GM12801 (cell line): ENCODE data around the gene LIPA.

ENCODE experiments used
- TF ChIP-seq, protein P1 (sequence below): IDR thresholded peaks from one replicate; pipeline ENCODE4 v1.5.1; 2011; ENCODE audit warnings: control low read depth; ENCODE audit not compliant: insufficient read length; ENCODE audit errors: extremely low read depth

The LIPA gene

DNA sequence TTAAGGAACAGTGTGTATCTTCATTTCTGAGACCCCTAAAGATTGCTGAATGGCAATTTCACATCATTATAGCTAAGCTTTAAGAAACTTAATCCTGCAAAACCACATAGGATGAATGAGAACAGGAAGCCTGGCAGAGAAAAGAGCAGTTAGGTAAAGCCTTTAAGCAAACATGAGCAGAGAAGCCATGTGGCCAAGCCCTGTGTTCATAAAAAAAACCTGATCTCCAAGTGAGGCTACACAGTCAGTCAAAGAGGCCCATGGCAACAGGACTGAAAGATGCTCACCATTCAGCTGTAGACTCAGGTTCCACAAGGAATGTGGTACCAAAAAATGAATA is 9.3 kb downstream of the LIPA start:
- TF ChIP-seq, protein P1, sequence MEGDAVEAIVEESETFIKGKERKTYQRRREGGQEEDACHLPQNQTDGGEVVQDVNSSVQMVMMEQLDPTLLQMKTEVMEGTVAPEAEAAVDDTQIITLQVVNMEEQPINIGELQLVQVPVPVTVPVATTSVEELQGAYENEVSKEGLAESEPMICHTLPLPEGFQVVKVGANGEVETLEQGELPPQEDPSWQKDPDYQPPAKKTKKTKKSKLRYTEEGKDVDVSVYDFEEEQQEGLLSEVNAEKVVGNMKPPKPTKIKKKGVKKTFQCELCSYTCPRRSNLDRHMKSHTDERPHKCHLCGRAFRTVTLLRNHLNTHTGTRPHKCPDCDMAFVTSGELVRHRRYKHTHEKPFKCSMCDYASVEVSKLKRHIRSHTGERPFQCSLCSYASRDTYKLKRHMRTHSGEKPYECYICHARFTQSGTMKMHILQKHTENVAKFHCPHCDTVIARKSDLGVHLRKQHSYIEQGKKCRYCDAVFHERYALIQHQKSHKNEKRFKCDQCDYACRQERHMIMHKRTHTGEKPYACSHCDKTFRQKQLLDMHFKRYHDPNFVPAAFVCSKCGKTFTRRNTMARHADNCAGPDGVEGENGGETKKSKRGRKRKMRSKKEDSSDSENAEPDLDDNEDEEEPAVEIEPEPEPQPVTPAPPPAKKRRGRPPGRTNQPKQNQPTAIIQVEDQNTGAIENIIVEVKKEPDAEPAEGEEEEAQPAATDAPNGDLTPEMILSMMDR, result no peak

DNA sequence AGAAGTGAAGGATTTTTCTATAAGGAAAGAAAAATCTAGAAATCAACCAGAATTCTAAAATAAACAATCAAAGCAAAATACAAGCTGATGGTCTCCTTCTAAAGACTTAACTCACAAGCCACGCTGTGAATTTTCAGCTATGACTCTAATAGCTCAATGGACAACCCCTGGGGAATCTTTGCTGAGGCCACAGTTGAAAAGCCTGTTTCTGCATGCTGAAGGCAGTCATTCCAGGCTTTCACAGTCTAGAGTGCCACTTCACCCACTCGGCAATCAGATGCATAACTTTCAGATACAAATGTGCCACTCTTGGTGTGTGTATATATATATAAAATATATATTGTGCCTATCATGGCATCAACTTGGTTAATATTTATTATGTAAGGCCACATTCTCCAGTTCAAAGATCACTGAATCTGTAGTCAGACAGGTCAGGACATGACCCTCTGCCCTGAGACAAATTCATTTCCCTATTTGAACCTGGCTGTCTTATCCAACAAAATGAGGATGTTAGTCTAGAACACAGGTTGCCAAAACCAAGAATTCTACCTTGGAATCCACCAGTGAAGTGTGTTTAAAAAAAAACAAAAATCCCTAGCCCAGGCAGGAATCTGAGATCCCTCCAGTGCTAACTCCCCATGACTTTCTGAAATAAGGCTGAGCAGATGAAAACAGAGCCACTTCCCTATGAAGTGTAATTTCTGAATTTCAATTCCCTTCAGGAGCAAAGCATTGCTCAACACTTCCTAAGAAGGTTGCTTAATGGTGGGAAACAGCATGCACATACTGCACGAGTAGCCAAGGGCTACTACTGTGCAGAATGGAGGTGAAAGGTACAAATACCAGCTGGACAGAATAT is 9.9 kb downstream of the LIPA start:
- TF ChIP-seq, protein P1, result no peak

GRCh38 chr10:89241026-89241425 is 10.5 kb downstream of the LIPA start:
- TF ChIP-seq, protein P1, result no peak

- TF ChIP-seq, protein P1, result no peak
Measured at GRCh38 chr10:89240519-89240918, 11.1 kb downstream of the LIPA start.

- TF ChIP-seq, protein P1, result no peak
Measured at GRCh38 chr10:89238956-89239644, 12.5 kb downstream of the LIPA start.

DNA sequence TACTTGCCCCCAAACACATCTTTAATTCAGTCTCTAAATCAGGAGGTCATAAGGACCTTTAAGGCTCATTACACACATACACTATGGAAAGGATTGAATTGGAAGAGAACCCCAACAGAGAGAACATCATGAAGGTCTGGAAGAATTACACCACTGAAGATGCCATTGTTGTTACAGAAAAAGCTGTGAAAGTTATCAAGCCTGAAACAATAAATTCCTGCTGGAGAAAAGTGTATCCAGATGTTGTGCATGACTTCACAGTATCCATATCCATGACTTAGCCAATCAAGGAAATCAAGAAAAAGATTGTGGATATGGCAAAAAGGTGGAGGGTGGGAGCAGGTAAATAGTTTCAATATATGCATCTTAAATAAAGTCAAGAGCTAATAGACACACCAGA is 13.7 kb downstream of the LIPA start:
- TF ChIP-seq, protein P1, result no peak

- TF ChIP-seq, protein P1, result no peak
Measured at GRCh38 chr10:89236226-89236797, 15.3 kb downstream of the LIPA start.
